Right lobe of liver (tissue), 6 donors: Measurements from ENCODE around the gene AKT1S1. TPM values are rescaled to one million over a fixed set of nuclear protein-coding genes. Genes with fewer than 3 reads are reported as not detected.

Experiments used
- ATAC-seq, 4 donors: fragments of 200-7000 bp; cut with Tn5 transposase; one replicate each; pipeline ENCODE4 v1.9.1; 2020; ENCODE audit warnings: mild to moderate bottlenecking in 4 of 4, moderate library complexity in 4 of 4
- DNase-seq, 3 donors: peaks; one replicate each; pipeline ENCODE4 v3.0.0-alpha.2; 2020
- H3K27ac ChIP-seq, 3 donors: fragments of 200-600 bp; one replicate each; pipeline ENCODE4 v1.8.0; 2022
- H3K27me3 ChIP-seq, 2 donors: fragments of 200-600 bp; one replicate each; pipeline ENCODE4 v1.8.0; 2022
- H3K36me3 ChIP-seq, 4 donors: fragments of 200-600 bp; sonication (generic) in 1 of 4; one replicate each; pipeline versions ENCODE4 v1.5.1 to v1.8.0; 2017 to 2022; ENCODE audit warnings: control low read depth in 1 of 4
- H3K4me1 ChIP-seq, 4 donors: fragments of 200-600 bp; sonication (generic) in 1 of 4; one replicate each; pipeline versions ENCODE4 v1.5.1 to v1.8.0; 2017 to 2022; ENCODE audit warnings: control low read depth in 1 of 4
- H3K4me3 ChIP-seq, 3 donors: fragments of 200-600 bp; one replicate each; pipeline ENCODE4 v1.8.0; 2022
- H3K9me3 ChIP-seq, 4 donors: fragments of 200-600 bp; sonication (generic) in 1 of 4; one replicate each; pipeline versions ENCODE4 v1.5.1 to v1.8.0; 2017 to 2022; ENCODE audit warnings: control low read depth in 1 of 4
- POLR2A ChIP-seq: fragments of 450-650 bp; IDR thresholded peaks from one replicate; pipeline ENCODE4 v1.6.1; 2017; ENCODE audit warnings: antibody characterized with exemption, mild to moderate bottlenecking
- WGBS: methylation state at CpG from one replicate; pipeline ENCODE4 v1.1.6; 2018; ENCODE audit warnings: low coverage, low lambda C conversion rate; ENCODE audit not compliant: insufficient coverage; ENCODE audit errors: missing lambda C conversion rate; 5-methylcytosine and 5-hydroxymethylcytosine counted together
- intact Hi-C, 2 donors: fragments of 100-400 bp; cut with DNase I; formaldehyde crosslinking; loops; one replicate each; pipeline versions ENCODE4 v1.11.2 to v1.14.1; 2022
- total RNA-seq, 6 experiments: library from RNA; depleted of rRNA in 2 of 6; stranded (reverse); fragments of >200 nt in 2 of 6; fragmentation: NEBNext Ultra II Directional in 3 of 6; extraction: Animal tissue kit (Norgen Biotek cat#: 25700) in 3 of 6; gene quantifications; one replicate each; pipeline versions ENCODE4 v1.1.0 to v1.2.4, GENCODE V29; 2016 to 2023
- TF ChIP-seq, protein P1 (sequence below), 4 donors: fragments of 200-600 bp in 3 of 4; fragments of 450-650 bp in 1 of 4; IDR thresholded peaks; one replicate each; pipeline versions ENCODE4 v1.5.1 to v1.8.0; 2016 to 2022; ENCODE audit warnings: antibody characterized with exemption in 4 of 4, mild to moderate bottlenecking in 2 of 4
- donor health status: DM: no; HTN: yes; CAD: no.
- donor health status: DM: no; HTN: no; CAD: no.
- donor health status: DM: no; HTN: no; CAD: no.
- donor health status: DM: no; HTN: yes; CAD: no.
- donor health status: DM: no; HTN: yes; CAD: no.

Gene AKT1S1
- total RNA-seq, 6 experiments from 2014 or later, result 18.2 to 27.0 (median 22.4) TPM

GRCh38 chr19:49829721-49830120, 47.4 kb downstream of the AKT1S1 start:
- Histone ChIP-seq H3K36me3 (peaks cover 0 to 15% (median 3%) of the 10 kb centered on the region in 4 donors), H3K9me3 (no peaks in the 10 kb centered on the region), H3K27ac (no peak overlapping the region), H3K27me3 (no peaks in the 10 kb centered on the region), H3K4me3 (no peak overlapping the region), H3K4me1 (no peaks in the 10 kb centered on the region)
- WGBS, result no CpG with 5 or more reads among the region's 18 CpGs
- ATAC-seq (no peak), DNase-seq (no peak)
- intact Hi-C loops, result no loop called here
- no peak for TF ChIP-seq POLR2A
- TF ChIP-seq, protein P1, sequence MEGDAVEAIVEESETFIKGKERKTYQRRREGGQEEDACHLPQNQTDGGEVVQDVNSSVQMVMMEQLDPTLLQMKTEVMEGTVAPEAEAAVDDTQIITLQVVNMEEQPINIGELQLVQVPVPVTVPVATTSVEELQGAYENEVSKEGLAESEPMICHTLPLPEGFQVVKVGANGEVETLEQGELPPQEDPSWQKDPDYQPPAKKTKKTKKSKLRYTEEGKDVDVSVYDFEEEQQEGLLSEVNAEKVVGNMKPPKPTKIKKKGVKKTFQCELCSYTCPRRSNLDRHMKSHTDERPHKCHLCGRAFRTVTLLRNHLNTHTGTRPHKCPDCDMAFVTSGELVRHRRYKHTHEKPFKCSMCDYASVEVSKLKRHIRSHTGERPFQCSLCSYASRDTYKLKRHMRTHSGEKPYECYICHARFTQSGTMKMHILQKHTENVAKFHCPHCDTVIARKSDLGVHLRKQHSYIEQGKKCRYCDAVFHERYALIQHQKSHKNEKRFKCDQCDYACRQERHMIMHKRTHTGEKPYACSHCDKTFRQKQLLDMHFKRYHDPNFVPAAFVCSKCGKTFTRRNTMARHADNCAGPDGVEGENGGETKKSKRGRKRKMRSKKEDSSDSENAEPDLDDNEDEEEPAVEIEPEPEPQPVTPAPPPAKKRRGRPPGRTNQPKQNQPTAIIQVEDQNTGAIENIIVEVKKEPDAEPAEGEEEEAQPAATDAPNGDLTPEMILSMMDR (IDR thresholded peaks at IDR 0.05), result no peak

GRCh38 chr19:49829200-49829599, 48.0 kb downstream of the AKT1S1 start:
- Histone ChIP-seq H3K4me3 (no peak overlapping the region), H3K27ac (no peak overlapping the region), H3K27me3 (no peaks in the 10 kb centered on the region), H3K9me3 (no peaks in the 10 kb centered on the region), H3K4me1 (no peaks in the 10 kb centered on the region), H3K36me3 (peaks cover 0 to 11% (median 3%) of the 10 kb centered on the region in 4 donors)
- 95% methylated on average over 4 of the region's 8 CpGs for WGBS
- no peak for DNase-seq
- no peak for ATAC-seq
- no peak for TF ChIP-seq POLR2A
- TF ChIP-seq, protein P1 (IDR thresholded peaks at IDR 0.05), result no peak
- intact Hi-C loops, result no loop called here

DNA sequence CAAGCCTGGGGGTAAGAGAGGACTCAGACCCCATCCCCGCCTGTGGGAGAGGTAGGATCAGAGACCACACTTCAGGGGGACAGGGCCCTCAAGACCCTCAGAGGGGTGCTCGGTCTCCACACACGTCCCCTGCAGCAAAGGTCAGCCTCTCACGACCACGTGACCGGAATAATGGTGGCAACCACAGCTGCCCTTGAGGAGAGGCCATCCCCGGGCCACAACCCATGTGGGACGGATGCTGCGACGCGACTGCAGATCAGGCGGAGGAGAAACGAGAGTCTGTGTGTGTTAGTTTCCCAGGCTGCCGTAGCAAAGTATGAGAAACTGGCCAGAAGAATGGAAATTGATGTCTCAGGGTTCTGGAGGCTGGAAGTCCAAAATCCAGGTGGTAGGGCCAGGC, 50.1 kb downstream of the AKT1S1 start:
- Histone ChIP-seq H3K4me3 (no peak overlapping the region), H3K4me1 (no peaks in the 10 kb centered on the region), H3K27me3 (no peaks in the 10 kb centered on the region), H3K27ac (no peak overlapping the region), H3K36me3 (peaks cover 0 to 16% (median 3%) of the 10 kb centered on the region in 4 donors), H3K9me3 (no peaks in the 10 kb centered on the region)
- DNase-seq (no peak), ATAC-seq (no peak)
- WGBS, result 94% methylated on average over 8 of the region's 14 CpGs
- no peak for TF ChIP-seq POLR2A
- TF ChIP-seq, protein P1 (IDR thresholded peaks at IDR 0.05), result no peak
- intact Hi-C loops, result no loop called here

GRCh38 chr19:49824662-49825061, 52.5 kb downstream of the AKT1S1 start:
- ATAC-seq (no peak), DNase-seq (no peak)
- Histone ChIP-seq H3K4me3 (no peak overlapping the region), H3K27ac (no peak overlapping the region), H3K27me3 (no peaks in the 10 kb centered on the region), H3K9me3 (no peaks in the 10 kb centered on the region), H3K4me1 (no peaks in the 10 kb centered on the region), H3K36me3 (peaks cover 0 to 13% (median 0%) of the 10 kb centered on the region in 4 donors)
- TF ChIP-seq, protein P1 (IDR thresholded peaks at IDR 0.05), result no peak
- no peak for TF ChIP-seq POLR2A
- 70% methylated on average over 3 of the region's 6 CpGs for WGBS
- intact Hi-C loops, result no loop called here

DNA sequence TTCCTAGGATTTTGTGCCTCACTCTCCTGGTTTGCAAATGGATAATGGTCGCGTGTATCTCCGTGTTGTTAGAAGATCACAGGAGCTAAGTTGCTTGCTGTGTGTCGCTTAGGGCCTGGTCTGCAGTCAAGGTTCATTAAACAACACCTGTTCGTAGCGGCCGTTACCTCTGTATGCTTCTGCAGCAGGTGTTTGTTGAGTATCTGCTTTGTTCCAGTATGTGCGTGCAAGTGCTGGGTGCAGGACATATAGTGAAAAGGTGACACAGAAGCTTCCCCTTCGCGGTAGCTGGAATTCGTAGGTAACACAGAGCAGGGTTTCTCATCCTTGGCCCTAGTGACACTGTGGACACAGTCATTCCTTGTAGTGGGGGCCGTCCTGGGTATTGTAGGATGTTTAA, 53.7 kb downstream of the AKT1S1 start:
- Histone ChIP-seq H3K27me3 (no peaks in the 10 kb centered on the region), H3K27ac (no peak overlapping the region), H3K36me3 (peaks cover 0 to 13% (median 0%) of the 10 kb centered on the region in 4 donors), H3K4me1 (peaks cover 0 to 9% (median 0%) of the 10 kb centered on the region in 4 donors), H3K4me3 (no peak overlapping the region), H3K9me3 (no peaks in the 10 kb centered on the region)
- ATAC-seq (no peak), DNase-seq (no peak)
- TF ChIP-seq, protein P1 (IDR thresholded peaks at IDR 0.05), result no peak
- no peak for TF ChIP-seq POLR2A
- intact Hi-C loops, result no loop called here
- 90% methylated on average over 8 of the region's 12 CpGs for WGBS
